Vagina (tissue), 2 donors: ENCODE data around the gene NGB.

Experiments used
- CTCF ChIP-seq, 3 experiments: fragments of 450-650 bp in 2 of 3; fragments of 200-600 bp in 1 of 3; sonication (generic) in 1 of 3; IDR thresholded peaks; one replicate each; pipeline ENCODE4 v1.5.1; 2017 to 2019; ENCODE audit warnings: antibody characterized with exemption in 3 of 3, mild to moderate bottlenecking in 2 of 3, moderate library complexity in 2 of 3
- POLR2A ChIP-seq, 2 donors: fragments of 450-650 bp; IDR thresholded peaks; one replicate each; pipeline ENCODE4 v1.6.1; 2017; ENCODE audit warnings: antibody characterized with exemption in 2 of 2, mild to moderate bottlenecking in 2 of 2, moderate library complexity in 2 of 2
- POLR2AphosphoS5 ChIP-seq, 2 donors: sonication (generic); formaldehyde crosslinking; IDR thresholded peaks; one replicate each; pipeline ENCODE4 v1.9.0; 2017; ENCODE audit warnings: antibody characterized with exemption in 2 of 2, mild to moderate bottlenecking in 2 of 2, low read depth in 1 of 2; ENCODE audit not compliant: insufficient read depth in 1 of 2

- TF ChIP-seq CTCF (IDR thresholded peaks at IDR 0.05): no peak
- no peak for TF ChIP-seq POLR2AphosphoS5 (IDR thresholded peaks at IDR 0.05; ENCODE audit: insufficient read depth in 1 of 2, low read depth in 1 of 2)
- no peak for TF ChIP-seq POLR2A (IDR thresholded peaks at IDR 0.05)
Observed at GRCh38 chr14:77275601-77276017, 4.6 kb upstream of the NGB start.
